SK-N-MC (cell line): ENCODE measurements around the gene ACP2.

ENCODE experiments used
- EZH2 ChIP-seq: fragments of 200-600 bp; sonication (generic); IDR thresholded peaks from one replicate; pipeline ENCODE4 v1.6.1; 2017; ENCODE audit warnings: antibody characterized with exemption
- POLR2AphosphoS5 ChIP-seq: IDR thresholded peaks from 2 replicates; pipeline ENCODE4 v1.6.1; 2012; ENCODE audit warnings: mild to moderate bottlenecking, low read depth, low read length, borderline replicate concordance

- no peak for TF ChIP-seq POLR2AphosphoS5
- no peak for TF ChIP-seq EZH2
Observed at GRCh38 chr11:47284151-47284550, 35.5 kb upstream of the ACP2 start.
